ENCODE measurements around the gene RAPGEF6. TPM values are rescaled to one million over a fixed set of nuclear protein-coding genes. Genes with fewer than 3 reads are reported as not detected.

RAPGEF6 gene
- total and polyA plus RNA-seq, 12 donors, result 2.5 to 33.8 (median 14.4) TPM

- intact Hi-C loops (cut with DNase I), result no loop called here
Observed at GRCh38 chr5:131394128-131394527, 240.9 kb downstream of the RAPGEF6 start.

DNA sequence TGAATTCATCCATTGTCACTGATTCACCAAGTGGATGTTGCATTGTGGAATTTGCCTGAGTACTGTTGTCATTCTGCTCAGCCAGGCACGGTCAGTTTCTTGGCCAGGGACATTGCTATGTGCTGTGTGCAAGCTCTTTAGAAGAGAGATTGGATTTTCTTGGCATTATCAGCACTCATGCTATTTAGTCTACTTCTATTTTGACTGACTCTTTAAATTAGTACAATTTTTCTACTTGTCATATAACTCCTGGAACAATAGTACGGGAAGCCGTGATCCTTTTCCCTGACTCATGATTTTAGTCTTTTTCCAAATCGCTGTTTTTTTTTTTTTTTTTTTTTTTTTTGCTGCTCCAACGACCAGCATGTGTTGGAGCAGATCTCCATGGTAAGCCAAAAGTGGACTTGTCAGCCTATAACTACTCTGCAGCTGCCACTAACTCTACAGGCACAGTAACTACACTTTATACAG lies 241.5 kb downstream of the RAPGEF6 start:
- TF ChIP-seq POLR2A (IDR thresholded peaks at IDR 0.05), result no peak
- no peak for TF ChIP-seq CTCF (IDR thresholded peaks at IDR 0.05)
- intact Hi-C loops (cut with DNase I), result no loop called here
- H3K27ac ChIP-seq, result peak overlapping the region in 1 of 5 donors; percentile 23
- no peaks in the 10 kb centered on the region for H3K36me3 ChIP-seq (replicated peaks in 1 of 2)
- WGBS, 4 donors, result 69 to 80% (median 70%) methylated on average over 5 of the region's 5 CpGs
- no peak for DNase-seq
- H3K4me1 ChIP-seq (replicated peaks in 1 of 2), result no peaks in the 10 kb centered on the region
- H3K9me3 ChIP-seq (replicated peaks in 1 of 3), result no peaks in the 10 kb centered on the region
- no peak overlapping the region for H3K4me3 ChIP-seq
- no peaks in the 10 kb centered on the region for H3K27me3 ChIP-seq

More at GRCh38 chr5:131394128-131394527, 240.9 kb downstream of the RAPGEF6 start:
- no peak for DNase-seq
- no peak for TF ChIP-seq POLR2A (IDR thresholded peaks at IDR 0.05)
- no peak for TF ChIP-seq CTCF (IDR thresholded peaks at IDR 0.05)
- 84 to 92% (median 87%) methylated on average over 4 of the region's 4 CpGs for WGBS, 4 donors
- Histone ChIP-seq H3K4me1 (replicated peaks in 1 of 2) (no peaks in the 10 kb centered on the region), H3K4me3 (no peak overlapping the region), H3K27me3 (no peaks in the 10 kb centered on the region), H3K27ac (no peak overlapping the region), H3K36me3 (replicated peaks in 1 of 2) (no peaks in the 10 kb centered on the region), H3K9me3 (replicated peaks in 1 of 3) (no peaks in the 10 kb centered on the region)

DNA sequence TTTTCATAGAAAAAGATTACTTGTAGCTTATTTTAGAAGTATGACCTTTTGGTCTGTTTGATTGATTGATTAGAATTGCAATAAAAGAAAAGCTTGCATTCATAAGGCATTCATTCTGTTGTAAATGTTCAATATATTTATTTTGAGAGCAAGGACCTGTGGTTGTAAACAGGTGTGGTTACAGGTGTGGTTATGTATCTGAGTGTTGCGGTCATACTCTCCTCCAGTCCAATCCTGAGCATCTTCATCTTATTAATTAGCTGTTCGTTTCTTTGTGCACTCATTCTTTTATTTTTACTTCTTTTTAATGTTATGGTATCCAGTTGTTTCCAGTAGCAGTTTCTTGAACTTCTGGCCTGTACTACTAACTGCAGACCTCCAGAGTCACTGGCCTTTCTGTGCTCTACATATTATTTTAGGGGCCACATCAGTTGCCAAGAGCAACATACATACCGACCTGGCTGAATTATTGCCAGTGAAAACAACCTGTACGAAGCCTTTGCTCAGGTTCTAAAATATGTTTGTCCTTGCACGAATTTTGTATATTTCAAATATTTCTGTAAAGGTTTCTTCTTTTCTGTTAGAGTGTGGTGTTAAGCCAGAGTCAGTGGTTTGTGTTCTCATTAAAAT lies 242.4 kb downstream of the RAPGEF6 start:
- Histone ChIP-seq H3K36me3 (replicated peaks in 1 of 2) (no peaks in the 10 kb centered on the region), H3K4me1 (replicated peaks in 1 of 2) (no peaks in the 10 kb centered on the region), H3K27ac (no peak overlapping the region), H3K27me3 (no peaks in the 10 kb centered on the region), H3K4me3 (no peak overlapping the region), H3K9me3 (replicated peaks in 1 of 3) (no peaks in the 10 kb centered on the region)
- no peak for TF ChIP-seq CTCF (IDR thresholded peaks at IDR 0.05)
- TF ChIP-seq POLR2A (IDR thresholded peaks at IDR 0.05), result no peak
- intact Hi-C loops (cut with DNase I), result no loop called here
- WGBS, 4 donors, result 76 to 84% (median 80%) methylated on average over 5 of the region's 5 CpGs
- DNase-seq, result no peak

DNA sequence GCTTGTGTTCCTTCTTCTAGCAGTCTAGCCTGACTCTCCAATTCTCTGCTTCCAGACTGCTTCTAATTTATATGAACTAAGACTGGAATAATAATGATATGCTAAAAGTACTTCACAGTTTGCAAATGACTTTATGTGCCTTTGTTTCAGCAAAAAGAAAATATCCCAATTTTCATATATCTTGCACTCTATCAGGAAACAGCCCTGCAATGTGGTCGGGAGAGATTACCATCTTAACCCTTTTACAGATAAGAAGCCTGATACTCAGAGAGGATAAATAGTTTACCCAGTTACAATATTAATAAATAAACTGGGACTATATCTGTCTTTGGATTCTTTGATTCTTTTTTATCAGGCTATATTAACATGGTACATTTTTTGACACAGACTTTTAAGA lies 245.2 kb downstream of the RAPGEF6 start:
- Histone ChIP-seq H3K9me3 (replicated peaks in 1 of 3) (no peaks in the 10 kb centered on the region), H3K4me3 (no peak overlapping the region), H3K36me3 (replicated peaks in 1 of 2) (no peaks in the 10 kb centered on the region), H3K27me3 (no peaks in the 10 kb centered on the region), H3K27ac (no peak overlapping the region), H3K4me1 (replicated peaks in 1 of 2) (no peaks in the 10 kb centered on the region)
- 55 to 70% (median 57%) methylated on average over 1 of the region's 1 CpG for WGBS, 4 donors
- intact Hi-C loops (cut with DNase I), result no loop called here
- DNase-seq, result no peak
- TF ChIP-seq POLR2A (IDR thresholded peaks at IDR 0.05) (no peak), CTCF (IDR thresholded peaks at IDR 0.05) (no peak)

Measured in adrenal gland (tissue), 12 donors.